HCT116 (cell line): Measurements from ENCODE around the gene PRPF6. TPM values are rescaled to one million over a fixed set of nuclear protein-coding genes. Genes with fewer than 3 reads are reported as not detected.

Source experiments
- ATAC-seq: fragments of 200-7000 bp; cut with Tn5 transposase; 2 replicates; pipeline ENCODE4 v1.9.1; 2020; ENCODE audit warnings: mild to moderate bottlenecking, moderate library complexity
- BruUV-seq: library from RNA; stranded (reverse); fragments of 400-500 nt; replicated peaks from 2 replicates; lab custom pipeline; 2021; lab: Mats Ljungman, UMichigan
- CTCF ChIA-PET: fragments of 300-600 bp; sonication (Branson Sonifier 250); formaldehyde crosslinking; loops from one replicate; lab custom pipeline; 2021; ENCODE audit warnings: antibody characterized with exemption; lab: Charles Lee
- POLR2A ChIA-PET: fragments of 300-600, 350-600 bp; sonication (Branson Sonifier 250); formaldehyde crosslinking; loops from one replicate; lab custom pipeline; 2021; ENCODE audit warnings: antibody characterized with exemption; lab: Charles Lee
- RAD21 ChIA-PET, 2 experiments: fragments of 300-600 bp; sonication (Branson Sonifier 250); formaldehyde crosslinking; loops; one replicate each; lab custom pipeline; 2023; ENCODE audit warnings: low total read pairs in 2 of 2; ENCODE audit not compliant: uncharacterized antibody in 2 of 2, unreplicated experiment in 2 of 2, low non-redundant PET in 1 of 2; lab: Charles Lee
- DNase-seq: peaks from one replicate; pipeline ENCODE4 v3.0.0-alpha.2; 2010; ENCODE audit warnings: low read depth, low spot score
- H2AFZ ChIP-seq: fragments of 200-600 bp; shearing (Covaris generic), sonication (generic); 2 replicates; pipeline ENCODE4 v1.6.1; 2017; ENCODE audit warnings: low read depth, mixed run types, mixed read lengths, antibody characterized with exemption, low read length; ENCODE audit not compliant: poor library complexity, severe bottlenecking
- H3K27ac ChIP-seq: 2 replicates; pipeline ENCODE4 v1.5.1; 2012; ENCODE audit warnings: low read depth, low read length
- H3K27me3 ChIP-seq: fragments of 200-600 bp; sonication (generic); 2 replicates; pipeline ENCODE4 v1.6.1; 2016; ENCODE audit warnings: mixed run types, low read length, mixed read lengths; ENCODE audit not compliant: insufficient read depth
- H3K36me3 ChIP-seq, 2 experiments: fragments of 200-500 bp in 1 of 2; fragments of 200-600 bp in 1 of 2; sonication (Bioruptor generic) in 1 of 2; sonication (generic) in 1 of 2; 2 replicates each; pipeline versions ENCODE4 v1.5.1 to v1.6.1; 2014 to 2016; ENCODE audit warnings: low read length in 2 of 2, inconsistent platforms in 1 of 2, mixed read lengths in 1 of 2, mixed run types in 1 of 2; ENCODE audit not compliant: insufficient read depth in 2 of 2, control insufficient read depth in 1 of 2
- H3K4me1 ChIP-seq, 2 experiments: fragments of 200-600 bp in 1 of 2; sonication (generic) in 1 of 2; 2 replicates each; pipeline versions ENCODE4 v1.5.1 to v1.6.1; 2012 to 2017; ENCODE audit warnings: low read length in 2 of 2, inconsistent platforms in 1 of 2, mild to moderate bottlenecking in 1 of 2, mixed read lengths in 1 of 2, mixed run types in 1 of 2, moderate library complexity in 1 of 2; ENCODE audit not compliant: insufficient read depth in 2 of 2, control insufficient read depth in 1 of 2
- H3K4me2 ChIP-seq: fragments of 200-600 bp; sonication (generic); 2 replicates; pipeline ENCODE4 v1.6.1; 2017; ENCODE audit warnings: mixed run types, low read length, mixed read lengths
- H3K4me3 ChIP-seq, 2 experiments: fragments of 200-600 bp in 1 of 2; sonication (generic) in 1 of 2; replicated peaks in 1 of 2; 2 replicates each; pipeline ENCODE4 v1.5.1; 2011 to 2016; ENCODE audit warnings: low read length in 2 of 2, control low read depth in 1 of 2, low read depth in 1 of 2, mild to moderate bottlenecking in 1 of 2, mixed read lengths in 1 of 2, mixed run types in 1 of 2
- H3K79me2 ChIP-seq: fragments of 200-600 bp; sonication (generic); 2 replicates; pipeline ENCODE4 v1.6.1; 2017; ENCODE audit warnings: mild to moderate bottlenecking, mixed run types, low read length, moderate library complexity, mixed read lengths; ENCODE audit not compliant: insufficient read depth
- H3K9ac ChIP-seq: fragments of 200-600 bp; sonication (generic); 2 replicates; pipeline ENCODE4 v1.6.1; 2016; ENCODE audit warnings: low read length, mixed read lengths
- H3K9me2 ChIP-seq: fragments of 200-600 bp; sonication (generic), shearing (Covaris generic); 2 replicates; pipeline ENCODE4 v1.6.1; 2017; ENCODE audit warnings: mixed run types, mild to moderate bottlenecking, moderate library complexity; ENCODE audit not compliant: insufficient read depth
- H3K9me3 ChIP-seq, 2 experiments: fragments of 200-500 bp in 1 of 2; fragments of 200-600 bp in 1 of 2; sonication (Bioruptor generic) in 1 of 2; sonication (generic) in 1 of 2; 2 replicates each; pipeline ENCODE4 v1.6.1; 2014 to 2017; ENCODE audit warnings: low read length in 2 of 2, mixed read lengths in 2 of 2, inconsistent platforms in 1 of 2, low read depth in 1 of 2, mild to moderate bottlenecking in 1 of 2, mixed run types in 1 of 2, moderate library complexity in 1 of 2; ENCODE audit not compliant: control insufficient read depth in 1 of 2, insufficient read depth in 1 of 2
- H4K20me1 ChIP-seq: fragments of 200-600 bp; sonication (generic), shearing (Covaris generic); 2 replicates; pipeline ENCODE4 v1.6.1; 2017; ENCODE audit warnings: mixed run types, mild to moderate bottlenecking, moderate library complexity; ENCODE audit not compliant: insufficient read depth
- CEBPB ChIP-seq: IDR thresholded peaks from 2 replicates; pipeline ENCODE4 v1.6.1; 2012; ENCODE audit warnings: low read depth
- EGR1 ChIP-seq: IDR thresholded peaks from 2 replicates; pipeline ENCODE4 v1.6.1; 2012; ENCODE audit warnings: low read depth
- EZH2phosphoT487 ChIP-seq: fragments of 200-600 bp; IDR thresholded peaks from 2 replicates; pipeline ENCODE4 v1.6.1; 2018; ENCODE audit warnings: antibody characterized with exemption, borderline replicate concordance
- JUND ChIP-seq: IDR thresholded peaks from 2 replicates; pipeline ENCODE4 v1.6.1; 2012
- POLR2A ChIP-seq: IDR thresholded peaks from 2 replicates; pipeline ENCODE4 v1.7.0; 2011; ENCODE audit warnings: borderline replicate concordance; ENCODE audit not compliant: insufficient read depth, insufficient read length; ENCODE audit errors: extremely low read depth
- RAD21 ChIP-seq: IDR thresholded peaks from 2 replicates; pipeline ENCODE4 v1.6.1; 2012; ENCODE audit warnings: low read depth, mild to moderate bottlenecking
- SP1 ChIP-seq: IDR thresholded peaks from 2 replicates; pipeline ENCODE4 v1.6.1; 2012; ENCODE audit warnings: low read depth
- SRF ChIP-seq: IDR thresholded peaks from 2 replicates; pipeline ENCODE4 v1.6.1; 2012; ENCODE audit warnings: low read depth
- ZFX ChIP-seq: fragments of 450-650 bp; IDR thresholded peaks from 2 replicates; pipeline ENCODE4 v1.6.1; 2017
- ZNF274 ChIP-seq: fragments of 200-500 bp; sonication (Bioruptor generic); IDR thresholded peaks from 2 replicates; pipeline ENCODE4 v1.6.1; 2014; ENCODE audit warnings: mild to moderate bottlenecking, low read depth, low read length, inconsistent platforms
- intact Hi-C: fragments of 100-400 bp; cut with micrococcal nuclease; formaldehyde crosslinking; loops from 2 replicates; pipeline ENCODE4 v1.10.0; 2022
- total RNA-seq: library from RNA; stranded (reverse); gene quantifications from one replicate; pipeline ENCODE4 v1.2.1, GENCODE V29; 2021; ENCODE audit not compliant: unreplicated experiment
- TF ChIP-seq, protein P1 (sequence below): IDR thresholded peaks from 2 replicates; pipeline ENCODE4 v1.6.1; 2012

Gene PRPF6
- total RNA-seq, 1 experiment from 2014 or later = 74.9 TPM

GRCh38 chr20:63972312-63973159 is 8.4 kb upstream of the PRPF6 start:
- POLR2A ChIA-PET = interaction anchor here (0.7 kb wide), 1 partner anchor 55 kb away, joined by 3 read pairs; no protein-coding TSS in a partner anchor
- CTCF ChIA-PET = interaction anchor here (1.4 to 2.1 kb wide), 2 partner anchors 434 kb away, joined by 4 to 30 read pairs; partner anchors contain the start of gene PTK6
- H2AFZ ChIP-seq = no peak overlapping the region
- peaks cover 21 to 42% of the 10 kb centered on the region in 2 experiments for H3K4me1 ChIP-seq
- BruUV-seq = no TSS peak
- intact Hi-C loops = loop anchor here (1.0 to 10.0 kb wide), 3 partner anchors 63 to 188 kb away; partner anchors contain the start of genes ABHD16B and TPD52L2
- H3K27me3 ChIP-seq = no peaks in the 10 kb centered on the region
- ATAC-seq (no peak), DNase-seq (no peak)
- RAD21 ChIA-PET = no interaction called here
- H3K27ac ChIP-seq = no peak overlapping the region
- 0 out of 2 replicates have a peak overlapping the region, but pooled peaks have one; percentile 62 for H3K9ac ChIP-seq
- TF ChIP-seq JUND (no peak), CEBPB (no peak), EZH2phosphoT487 (no peak), ZFX (no peak), SP1 (no peak), SRF (no peak), RAD21 (no peak), POLR2A (no peak), ZNF274 (no peak), EGR1 (no peak)
- TF ChIP-seq, protein P1, sequence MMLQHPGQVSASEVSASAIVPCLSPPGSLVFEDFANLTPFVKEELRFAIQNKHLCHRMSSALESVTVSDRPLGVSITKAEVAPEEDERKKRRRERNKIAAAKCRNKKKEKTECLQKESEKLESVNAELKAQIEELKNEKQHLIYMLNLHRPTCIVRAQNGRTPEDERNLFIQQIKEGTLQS = no peak
- H3K4me2 ChIP-seq = no peak overlapping the region
- H3K9me3 ChIP-seq = no peaks in the 10 kb centered on the region
- no peak overlapping the region for H3K4me3 ChIP-seq
- peaks cover 4% of the 10 kb centered on the region; the same call in 1 of the 2 replicates for H3K79me2 ChIP-seq
- no peaks in the 10 kb centered on the region for H3K9me2 ChIP-seq
- no peaks in the 10 kb centered on the region for H3K36me3 ChIP-seq
- H4K20me1 ChIP-seq = no peaks in the 10 kb centered on the region
